A549 (cell line): Measurements from ENCODE around the gene TPST1. TPM values are rescaled to one million over a fixed set of nuclear protein-coding genes. Genes with fewer than 3 reads are reported as not detected.

Source experiments
- ATAC-seq, 2 experiments: fragments of 200-7000 bp in 1 of 2; fragments of >200 bp in 1 of 2; cut with Nextera tagmentation in 1 of 2; cut with Tn5 transposase in 1 of 2; 3 replicates each; pipeline versions ENCODE4 v1.8.0 to v1.9.1; 2018 to 2020; ENCODE audit warnings: mild to moderate bottlenecking in 1 of 2, moderate library complexity in 1 of 2
- CTCF ChIA-PET: fragments of 300-600 bp; sonication (Branson Sonifier 250); formaldehyde crosslinking; extraction: SDS; loops from one replicate; lab custom pipeline; 2021; ENCODE audit warnings: antibody characterized with exemption, inconsistent platforms; lab: Yijun Ruan, JAX
- POLR2A ChIA-PET: fragments of 350-600 bp; formaldehyde crosslinking; extraction: SDS; loops from one replicate; lab custom pipeline; 2021; ENCODE audit warnings: antibody characterized with exemption, inconsistent platforms; lab: Yijun Ruan, JAX
- DNase-seq, 2 experiments: peaks; one replicate each; pipeline versions ENCODE4 v3.0.0 to v3.0.0-alpha.2; 2011 to 2016; ENCODE audit warnings: low read depth in 1 of 2, low spot score in 1 of 2
- FAIRE-seq: peaks from 2 replicates; lab custom pipeline; 2011; peaks lifted over from hg19 to GRCh38; lab: Jason Lieb, UNC
- H3K27ac ChIP-seq, 2 experiments: fragments of >200 bp; sonication (Bioruptor Twin); formaldehyde crosslinking; 3 replicates each; pipeline ENCODE4 v1.5.1; 2016 to 2017
- H3K4me1 ChIP-seq: fragments of >200 bp; sonication (Bioruptor Twin); formaldehyde crosslinking; 3 replicates; pipeline ENCODE4 v1.6.1; 2016
- H3K4me2 ChIP-seq: fragments of >200 bp; sonication (Bioruptor Twin); formaldehyde crosslinking; 3 replicates; pipeline ENCODE4 v1.6.1; 2016
- H3K4me3 ChIP-seq: fragments of >200 bp; sonication (Bioruptor Twin); formaldehyde crosslinking; 3 replicates; pipeline ENCODE4 v1.5.1; 2016
- H3K9me3 ChIP-seq: fragments of >200 bp; sonication (Bioruptor Twin); formaldehyde crosslinking; 3 replicates; pipeline ENCODE4 v1.6.1; 2016
- ATOH8 ChIP-seq: fragments of 250-450 bp; sonication (Bioruptor Pico); IDR thresholded peaks from 2 replicates; pipeline ENCODE4 v1.5.0; 2020; ENCODE audit warnings: low read depth, mild to moderate bottlenecking, moderate library complexity
- CBX2 ChIP-seq: fragments of 200-600 bp; sonication (generic); IDR thresholded peaks from 2 replicates; pipeline ENCODE4 v1.6.1; 2016; ENCODE audit warnings: low read depth, mild to moderate bottlenecking, borderline replicate concordance
- CHD2 ChIP-seq: fragments of 150-350 bp; IDR thresholded peaks from 2 replicates; pipeline ENCODE4 v1.6.1; 2014; ENCODE audit warnings: low read length; ENCODE audit not compliant: partially characterized antibody
- E2F6 ChIP-seq: IDR thresholded peaks from 2 replicates; pipeline ENCODE4 v1.6.1; 2012; ENCODE audit warnings: low read depth, borderline replicate concordance
- EHF ChIP-seq: fragments of 250-450 bp; sonication (Bioruptor Pico); IDR thresholded peaks from 2 replicates; pipeline ENCODE4 v1.5.0; 2020; ENCODE audit warnings: mild to moderate bottlenecking
- ELK1 ChIP-seq: fragments of 150-350 bp; IDR thresholded peaks from 2 replicates; pipeline ENCODE4 v1.6.1; 2014; ENCODE audit warnings: low read depth, mild to moderate bottlenecking, low read length
- EP300 ChIP-seq, 2 experiments: fragments of >200 bp; sonication (Bioruptor Twin); formaldehyde crosslinking; IDR thresholded peaks; 2 replicates in 1 of 2; 3 replicates in 1 of 2; pipeline ENCODE4 v1.6.1; 2016 to 2017
- FOSB ChIP-seq: fragments of 250-450 bp; sonication (Bioruptor Pico); IDR thresholded peaks from 2 replicates; pipeline ENCODE4 v1.5.0; 2020; ENCODE audit warnings: mild to moderate bottlenecking, moderate library complexity
- FOSL2 ChIP-seq, 2 experiments: fragments of 450-650 bp in 1 of 2; fragments of >200 bp in 1 of 2; sonication (Bioruptor Twin) in 1 of 2; formaldehyde crosslinking; IDR thresholded peaks; 2 replicates each; pipeline versions ENCODE4 v1.5.0 to v1.6.1; 2016 to 2020; ENCODE audit warnings: mild to moderate bottlenecking in 1 of 2, moderate library complexity in 1 of 2
- FOXS1 ChIP-seq: fragments of 250-450 bp; sonication (Bioruptor Pico); IDR thresholded peaks from 2 replicates; pipeline ENCODE4 v1.5.0; 2020; ENCODE audit warnings: mild to moderate bottlenecking, moderate library complexity
- GATA3 ChIP-seq: IDR thresholded peaks from 2 replicates; pipeline ENCODE4 v1.6.1; 2012; ENCODE audit warnings: borderline replicate concordance
- HDAC2 ChIP-seq: fragments of 200-600 bp; sonication (generic); IDR thresholded peaks from 2 replicates; pipeline ENCODE4 v1.6.1; 2016
- HMGXB4 ChIP-seq: fragments of 250-450 bp; sonication (Bioruptor Pico); IDR thresholded peaks from 2 replicates; pipeline ENCODE4 v1.5.0; 2021; ENCODE audit warnings: mild to moderate bottlenecking, moderate library complexity, borderline replicate concordance
- HOXA7 ChIP-seq: fragments of 250-450 bp; sonication (Bioruptor Pico); IDR thresholded peaks from 2 replicates; pipeline ENCODE4 v1.5.0; 2020; ENCODE audit warnings: mild to moderate bottlenecking, moderate library complexity
- JUNB ChIP-seq: fragments of >200 bp; sonication (Bioruptor Twin); formaldehyde crosslinking; IDR thresholded peaks from 2 replicates; pipeline ENCODE4 v1.6.1; 2016
- KDM1A ChIP-seq: fragments of 200-600 bp; sonication (generic); IDR thresholded peaks from 2 replicates; pipeline ENCODE4 v1.6.1; 2016; ENCODE audit warnings: low read depth, mild to moderate bottlenecking
- NFE2L2 ChIP-seq: fragments of 150-350 bp; conservative IDR thresholded peaks from 2 replicates; pipeline ENCODE4 v1.6.1; 2014; ENCODE audit warnings: low read length
- PHF8 ChIP-seq: fragments of 200-600 bp; sonication (generic); IDR thresholded peaks from 2 replicates; pipeline ENCODE4 v1.6.1; 2016; ENCODE audit warnings: low read depth, mild to moderate bottlenecking, antibody characterized with exemption, moderate library complexity, borderline replicate concordance
- POLR2AphosphoS2 ChIP-seq: conservative IDR thresholded peaks from 2 replicates; pipeline ENCODE4 v1.6.1; 2012; ENCODE audit warnings: low read length, improper control_type of control experiment, inconsistent platforms
- RAD21 ChIP-seq, 2 experiments: fragments of >200 bp in 1 of 2; sonication (Bioruptor Twin) in 1 of 2; formaldehyde crosslinking in 1 of 2; IDR thresholded peaks in 1 of 2; conservative IDR thresholded peaks in 1 of 2; 2 replicates in 1 of 2; 3 replicates in 1 of 2; pipeline ENCODE4 v1.6.1; 2012 to 2018; ENCODE audit warnings: inconsistent platforms in 1 of 2
- RARB ChIP-seq: fragments of 250-450 bp; sonication (Bioruptor Pico); IDR thresholded peaks from 2 replicates; pipeline ENCODE4 v1.8.0; 2021; ENCODE audit warnings: mild to moderate bottlenecking, moderate library complexity
- RCOR1 ChIP-seq: fragments of 150-350 bp; IDR thresholded peaks from 2 replicates; pipeline ENCODE4 v1.6.1; 2014; ENCODE audit warnings: antibody characterized with exemption, low read length, low read depth
- REST ChIP-seq: fragments of 200-600 bp; sonication (generic); IDR thresholded peaks from 2 replicates; pipeline ENCODE4 v1.6.1; 2016; ENCODE audit warnings: antibody characterized with exemption, mild to moderate bottlenecking, moderate library complexity
- RNF2 ChIP-seq: fragments of 200-600 bp; sonication (generic); IDR thresholded peaks from 2 replicates; pipeline ENCODE4 v1.6.1; 2016; ENCODE audit warnings: low read depth, mild to moderate bottlenecking, antibody characterized with exemption, moderate library complexity, borderline replicate concordance
- ZC3H11A ChIP-seq: fragments of 450-650 bp; IDR thresholded peaks from 2 replicates; pipeline ENCODE4 v1.6.1; 2014; ENCODE audit warnings: antibody characterized with exemption, mild to moderate bottlenecking
- ZFP36 ChIP-seq: fragments of 450-650 bp; IDR thresholded peaks from 2 replicates; pipeline ENCODE4 v1.6.1; 2014; ENCODE audit warnings: borderline replicate concordance; ENCODE audit not compliant: partially characterized antibody
- ZNF302 ChIP-seq: fragments of 250-450 bp; sonication (Bioruptor Pico); IDR thresholded peaks from 2 replicates; pipeline ENCODE4 v1.9.0; 2021; ENCODE audit warnings: inconsistent platforms, mild to moderate bottlenecking, moderate library complexity
- WGBS: methylation state at CpG from one replicate; pipeline ENCODE4 v1.1.6; 2017; ENCODE audit errors: missing lambda C conversion rate; 5-methylcytosine and 5-hydroxymethylcytosine counted together
- polyA plus RNA-seq, 4 experiments: library from polyadenylated mRNA; depleted of rRNA in 3 of 4; stranded (reverse); fragments of >200 nt; fragmentation: RNase III in 1 of 4; extraction: RNeasy Plus Mini Kit Qiagen cat#74134 plus additional on column Dnase treatment in 1 of 4; gene quantifications; 2 replicates in 3 of 4; 3 replicates in 1 of 4; pipeline ENCODE4 v1.2.3, GENCODE V29; 2011 to 2017

The TPST1 gene
- polyA plus RNA-seq, 2 of the 4 experiments (the other 2 are of a cell fraction) = 14.6 to 20.4 TPM

- ChIA-PET POLR2A (no interaction called here), CTCF (no interaction called here)
- ATAC-seq = no peak
These were observed 157.0 kb downstream of the TPST1 start for GRCh38 chr7:66362136-66362535.

GRCh38 chr7:66363635-66364034 is 158.5 kb downstream of the TPST1 start:
- ATAC-seq (no peak), FAIRE-seq (no peak), DNase-seq (no peak)
- CTCF ChIA-PET = interaction anchor here (0.8 to 1.3 kb wide), 3 partner anchors 11 to 223 kb away, joined by 3 read pairs; no protein-coding TSS in a partner anchor
- H3K4me1 ChIP-seq = no peaks in the 10 kb centered on the region
- no peak overlapping the region for H3K4me2 ChIP-seq
- H3K9me3 ChIP-seq = no peaks in the 10 kb centered on the region
- no peak for TF ChIP-seq JUNB
- TF ChIP-seq CBX2 = no peak
- no peak for TF ChIP-seq NFE2L2
- no peak for TF ChIP-seq ZC3H11A
- TF ChIP-seq RCOR1 = no peak
- TF ChIP-seq FOXS1 (CRISPR knock-in tag) = no peak
- TF ChIP-seq REST = no peak
- no peak for TF ChIP-seq HMGXB4 (CRISPR knock-in tag)
- TF ChIP-seq KDM1A = no peak
- no peak for TF ChIP-seq EHF (CRISPR knock-in tag)
- no peak for TF ChIP-seq ATOH8 (CRISPR knock-in tag)
- TF ChIP-seq HDAC2 = no peak
- TF ChIP-seq E2F6 = no peak
- TF ChIP-seq FOSB (CRISPR knock-in tag) = no peak
- TF ChIP-seq GATA3 = no peak
- no peak for TF ChIP-seq HOXA7 (CRISPR knock-in tag)
- no peak for TF ChIP-seq RNF2
- no peak for TF ChIP-seq RARB (CRISPR knock-in tag)
- no peak for TF ChIP-seq EP300 (IDR thresholded peaks at IDR 0.05)
- no peak for TF ChIP-seq ELK1
- TF ChIP-seq, all 56 proteins: peak for 0
- POLR2A ChIA-PET = no interaction called here
- no peak overlapping the region for H3K4me3 ChIP-seq
- WGBS = 32% methylated on average over 5 of the region's 5 CpGs
- no peak overlapping the region for H3K27ac ChIP-seq

More at GRCh38 chr7:66362136-66362535, 157.0 kb downstream of the TPST1 start:
- Histone ChIP-seq H3K27ac (no peak overlapping the region), H3K9me3 (no peaks in the 10 kb centered on the region), H3K4me2 (no peak overlapping the region)
- 90% methylated on average over 4 of the region's 4 CpGs for WGBS
- TF ChIP-seq RCOR1 = no peak
- no peak for TF ChIP-seq RAD21 (conservative IDR thresholded peaks at IDR 0.05 in 1 of 2, IDR thresholded peaks at IDR 0.05 in 1 of 2)
- no peak for TF ChIP-seq FOSL2 (IDR thresholded peaks at IDR 0.05)
- no peak for TF ChIP-seq FOSL2 (CRISPR knock-in tag; IDR thresholded peaks at IDR 0.05)
- TF ChIP-seq ZNF302 (CRISPR knock-in tag) = no peak
- no peak for TF ChIP-seq POLR2AphosphoS2
- TF ChIP-seq PHF8 = no peak
- no peak for TF ChIP-seq RARB (CRISPR knock-in tag)
- no peak for TF ChIP-seq ZFP36
- TF ChIP-seq E2F6 = no peak
- no peak for TF ChIP-seq HDAC2
- TF ChIP-seq CHD2 = no peak
- TF ChIP-seq, all 56 proteins: peak for 0
- FAIRE-seq (no peak), DNase-seq (no peak)
- H3K4me3 ChIP-seq = no peak overlapping the region
- no peaks in the 10 kb centered on the region for H3K4me1 ChIP-seq
